Medulla oblongata (tissue), 1 donor: ENCODE data around the gene KRTAP10-5.

ENCODE experiments used
- DNase-seq: peaks from one replicate; pipeline ENCODE4 v3.0.0-alpha.2; 2015; ENCODE audit errors: extremely low spot score

KRTAP10-5 gene

DNA sequence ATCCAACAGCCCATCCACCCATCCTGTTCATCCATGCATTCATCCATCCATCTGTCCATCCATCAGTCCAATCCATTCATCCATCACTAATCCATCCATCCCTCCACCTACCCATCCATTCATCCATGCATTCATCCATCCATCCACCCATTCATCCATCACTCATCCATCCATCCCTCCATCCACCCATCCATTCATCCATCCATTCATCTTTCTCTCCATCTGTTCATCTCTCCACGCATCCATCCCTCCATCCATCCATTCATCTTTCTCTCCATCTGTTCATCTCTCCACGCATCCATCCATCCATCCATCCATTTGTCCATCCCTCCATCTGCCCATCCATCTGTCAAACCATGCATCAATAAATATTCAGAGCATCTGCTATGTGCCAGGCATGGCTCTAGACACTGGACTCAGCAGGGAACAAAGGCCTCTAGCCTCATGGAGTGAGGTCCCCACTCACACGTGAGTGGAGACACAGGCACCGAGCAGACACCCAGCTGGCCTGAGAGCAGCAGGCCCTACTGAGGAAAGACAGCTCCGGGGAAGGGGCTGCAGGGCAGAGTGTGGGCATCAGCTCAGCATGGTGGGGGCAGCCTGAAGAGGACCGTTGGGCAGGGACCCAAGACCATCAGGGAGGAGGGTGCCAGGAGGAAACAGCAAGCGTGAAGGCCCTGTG, 50.0 kb downstream of the KRTAP10-5 start:
- DNase-seq: no peak

DNA sequence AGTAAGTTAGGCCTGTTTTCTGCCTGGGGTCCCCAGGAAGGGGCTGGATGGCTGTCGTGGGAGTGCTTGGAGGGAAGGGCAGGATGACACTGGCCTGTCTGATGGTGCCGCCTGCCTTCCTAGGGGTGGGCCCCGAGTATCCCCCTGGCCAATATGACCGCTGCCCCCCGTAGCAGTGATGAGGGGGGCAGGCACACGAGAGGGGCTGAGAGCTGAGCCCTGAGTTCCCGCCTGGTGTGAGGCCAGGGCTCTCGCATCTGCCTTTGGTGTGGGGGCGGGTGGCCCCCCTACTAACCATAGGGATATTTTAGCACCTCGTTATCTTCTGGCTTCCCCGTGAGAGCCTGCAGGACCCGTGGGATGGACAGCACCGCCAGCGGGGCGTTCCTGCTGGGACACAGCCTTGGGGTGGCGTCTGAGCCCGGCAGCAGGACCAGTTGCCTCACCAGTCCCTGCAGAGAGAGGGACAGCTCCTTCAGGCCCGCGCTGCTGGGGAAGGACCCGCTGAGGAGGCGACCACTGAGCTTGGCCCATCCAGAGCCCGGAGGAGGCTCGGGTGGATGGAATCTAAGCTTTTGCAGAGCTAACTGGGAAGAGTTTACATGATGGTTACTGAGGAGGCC, 50.8 kb downstream of the KRTAP10-5 start:
- DNase-seq: no peak
